ENCODE measurements around the gene MUC22.
A peak's percentile ranks its signal among the peaks of the same experiment; 100 is the strongest.

The MUC22 gene

GRCh38 chr6:31010393-31011060 is at the start of gene MUC22:
MUC22 (plus strand) TSS chr6:31010474; CDS start chr6:31010707, 233 bp downstream.
- peak; percentile 55 for DNase-seq

- DNase-seq, result peak; percentile 45
Observed at GRCh38 chr6:30960907-30961673, 49.2 kb upstream of the MUC22 start.

GRCh38 chr6:30962716-30963115 is 47.6 kb upstream of the MUC22 start:
- DNase-seq, result no peak

GRCh38 chr6:30963641-30964040 is 46.6 kb upstream of the MUC22 start:
- DNase-seq, result no peak

DNA sequence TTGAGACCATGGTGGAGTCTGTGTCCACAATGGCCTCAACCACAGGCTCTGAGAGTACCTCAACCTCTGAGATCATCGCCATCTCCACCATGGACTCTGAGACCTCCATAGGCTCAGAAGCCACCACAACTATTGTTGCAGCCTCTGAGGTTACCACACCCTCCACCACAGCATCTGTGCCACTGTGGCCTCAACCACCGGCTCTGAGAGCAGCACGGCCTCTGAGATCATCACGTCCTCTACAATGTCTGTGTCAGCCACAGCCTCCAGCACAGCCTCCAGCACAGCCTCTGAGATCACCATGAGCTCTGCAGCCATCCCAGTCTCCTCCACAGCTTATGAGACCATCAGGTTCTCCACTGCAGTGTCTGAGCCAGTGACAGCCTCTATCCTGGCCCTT is 46.2 kb upstream of the MUC22 start:
- no peak for DNase-seq

DNA sequence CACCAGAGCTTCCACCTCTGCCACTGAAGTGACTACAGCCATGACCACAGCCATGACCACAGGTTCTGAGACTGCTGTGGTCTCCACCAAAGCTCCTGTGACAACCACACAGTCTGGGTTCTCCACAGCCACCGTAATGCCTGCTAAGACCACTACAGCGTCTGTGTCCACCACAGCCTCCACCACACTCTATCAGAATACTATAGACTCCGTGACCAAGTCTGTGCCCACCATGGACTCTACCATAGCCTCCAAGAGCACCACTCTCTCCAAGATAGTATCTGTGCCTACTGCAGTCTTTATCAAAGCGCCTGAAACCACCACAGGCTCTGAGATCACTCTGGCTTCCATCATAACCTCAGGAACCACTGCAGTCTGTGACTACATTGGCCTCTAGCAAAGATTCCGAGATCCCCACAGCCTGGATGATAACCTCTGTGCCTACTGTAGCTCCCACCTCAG is 45.1 kb upstream of the MUC22 start:
- DNase-seq, result no peak

DNA sequence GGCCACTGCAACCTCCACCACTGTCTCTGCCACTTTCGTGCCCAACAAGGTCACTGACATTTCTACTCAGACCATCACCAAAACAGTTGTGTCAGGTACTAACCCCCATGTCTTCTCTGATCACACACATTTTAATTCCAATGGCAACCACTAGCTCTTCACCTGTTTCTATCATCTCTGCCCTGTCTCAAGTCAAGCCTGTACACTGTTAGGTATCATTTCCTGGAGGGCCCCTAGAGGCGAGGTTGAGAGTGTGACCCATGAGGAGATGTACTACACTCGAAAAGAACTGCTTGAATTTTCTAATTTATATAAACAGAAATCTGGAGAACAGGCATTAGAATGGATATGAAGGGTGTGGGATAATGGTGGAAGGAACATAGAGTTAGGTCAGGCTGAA is 44.1 kb upstream of the MUC22 start:
- DNase-seq, result no peak

DNA sequence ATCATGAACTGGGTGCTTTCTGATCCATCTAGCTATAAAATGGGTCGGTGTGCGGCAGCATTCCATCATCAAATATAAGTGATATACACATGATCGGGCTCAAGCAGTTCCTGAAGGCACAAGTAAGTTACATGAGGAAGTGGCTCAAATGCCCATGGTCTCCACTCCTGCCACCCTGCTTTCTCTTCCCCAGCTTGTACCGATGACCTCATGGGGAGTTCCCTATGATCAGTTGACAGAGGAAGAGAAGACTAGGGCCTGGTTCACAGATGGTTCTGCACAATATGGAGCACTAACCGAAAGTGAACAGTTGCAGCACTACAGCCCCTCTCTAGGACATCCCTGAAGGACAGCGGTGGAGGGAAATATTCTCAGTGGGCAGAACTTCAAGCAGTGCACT is 41.1 kb upstream of the MUC22 start:
- DNase-seq, result peak; percentile 88

- no peak for DNase-seq
Observed at GRCh38 chr6:30970946-30971345, 39.3 kb upstream of the MUC22 start.

DNA sequence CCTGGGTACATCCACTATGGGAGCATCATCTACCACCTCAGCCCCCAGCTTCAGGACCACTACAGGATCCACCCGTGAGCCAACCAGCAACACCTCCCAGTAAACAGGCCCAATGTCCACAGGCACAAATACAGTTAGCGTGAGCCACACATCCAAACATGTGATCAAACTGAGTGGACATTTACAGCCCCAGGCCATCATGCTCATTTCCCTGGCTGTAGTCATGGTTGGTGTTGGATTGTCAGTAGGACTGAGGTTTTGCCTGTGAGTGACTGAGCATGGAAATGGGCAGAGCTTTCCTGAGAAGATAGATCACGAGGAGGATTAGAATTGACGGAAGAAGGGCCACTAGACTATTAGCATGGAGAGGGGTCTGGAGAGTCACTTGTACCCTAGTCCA is 37.5 kb upstream of the MUC22 start:
- DNase-seq, result no peak

- no peak for DNase-seq
Observed at GRCh38 chr6:30974490-30975252, 35.6 kb upstream of the MUC22 start.

GRCh38 chr6:30979141-30979540 is 31.1 kb upstream of the MUC22 start:
- DNase-seq, result no peak

GRCh38 chr6:30979690-30980089 is 30.6 kb upstream of the MUC22 start:
- DNase-seq, result no peak

DNA sequence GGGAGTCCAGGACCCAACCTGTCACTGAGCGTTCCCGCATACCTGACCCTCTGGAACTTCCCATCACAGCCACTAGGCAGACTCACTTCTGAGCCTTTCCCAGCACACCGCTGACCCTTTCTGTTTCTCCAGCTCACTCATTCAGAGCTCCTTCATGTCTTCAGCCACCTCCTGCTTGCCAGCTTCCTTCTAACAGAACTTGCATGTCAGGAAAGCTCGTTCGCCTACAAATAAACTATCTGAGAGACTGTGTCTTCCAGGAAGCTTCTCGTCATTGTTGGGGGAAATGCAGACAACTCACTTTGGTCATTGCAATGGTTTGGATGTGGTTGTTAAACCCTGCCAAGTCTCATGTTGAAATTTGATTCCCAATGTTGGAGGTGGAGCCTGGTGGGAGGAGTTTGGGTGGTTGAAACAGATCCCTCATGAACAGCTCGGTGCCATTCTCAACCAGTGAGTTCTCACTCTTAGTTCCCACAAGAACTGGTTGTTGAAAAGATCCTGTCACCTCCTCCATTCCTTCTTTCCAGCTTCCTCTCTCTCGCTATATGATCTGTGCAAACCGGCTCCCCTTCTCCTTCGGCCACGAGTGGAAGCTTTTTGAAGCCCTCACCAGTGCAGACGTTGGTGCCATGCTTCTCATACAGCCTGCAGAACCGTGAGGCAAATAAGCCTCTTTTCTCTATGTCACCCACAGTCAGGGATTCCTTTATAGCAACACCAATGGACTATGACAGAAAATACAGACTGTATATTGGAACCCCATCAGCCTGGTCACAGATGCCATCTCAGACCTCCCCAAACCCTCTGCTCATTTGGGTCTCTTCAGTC is 28.1 kb upstream of the MUC22 start:
- no peak for DNase-seq

DNA sequence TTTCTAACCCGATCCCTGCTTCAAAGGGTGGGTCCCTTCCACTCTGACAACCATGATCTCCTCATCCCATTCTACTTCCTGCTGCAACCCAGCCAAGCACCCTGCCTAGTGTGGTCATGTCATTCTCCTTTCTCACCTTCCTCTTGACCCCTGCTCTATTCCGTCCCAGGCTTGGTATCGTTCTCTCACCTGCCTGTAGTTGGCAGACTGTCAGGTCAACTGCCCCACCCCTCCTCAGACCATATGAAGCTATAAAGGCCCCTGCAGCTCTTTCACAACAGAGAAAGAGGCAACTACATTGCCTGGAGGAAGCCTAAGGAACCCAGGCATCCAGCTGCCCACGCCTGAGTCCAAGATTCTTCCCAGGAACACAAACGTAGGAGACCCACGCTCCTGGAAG is 26.8 kb upstream of the MUC22 start, which contains the start of gene MUC21:
MUC21 (plus strand) TSS at position 280 of the 400 bp plus-strand sequence. CDS start 241 bp downstream, outside the sequence.
- DNase-seq, result no peak

DNA sequence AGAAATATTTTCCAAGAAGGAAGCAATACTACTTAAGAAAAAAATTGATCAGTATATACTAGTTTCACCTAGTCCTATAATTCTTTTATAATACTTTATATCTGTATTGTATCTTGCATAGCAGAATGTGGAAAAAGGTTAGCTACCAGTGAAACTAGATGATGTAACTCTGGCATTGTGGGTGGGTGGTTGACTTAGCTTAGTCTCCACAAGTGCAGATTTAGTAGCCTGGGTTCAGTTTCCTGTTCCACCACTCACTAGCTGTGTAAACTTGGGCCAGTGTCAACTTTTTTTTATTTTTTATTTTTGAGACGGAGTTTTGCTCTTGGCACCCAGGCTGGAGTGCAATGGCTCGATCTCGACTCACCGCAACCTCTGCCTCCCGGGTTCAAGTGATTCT is 24.8 kb upstream of the MUC22 start:
- DNase-seq, result peak; percentile 62

DNA sequence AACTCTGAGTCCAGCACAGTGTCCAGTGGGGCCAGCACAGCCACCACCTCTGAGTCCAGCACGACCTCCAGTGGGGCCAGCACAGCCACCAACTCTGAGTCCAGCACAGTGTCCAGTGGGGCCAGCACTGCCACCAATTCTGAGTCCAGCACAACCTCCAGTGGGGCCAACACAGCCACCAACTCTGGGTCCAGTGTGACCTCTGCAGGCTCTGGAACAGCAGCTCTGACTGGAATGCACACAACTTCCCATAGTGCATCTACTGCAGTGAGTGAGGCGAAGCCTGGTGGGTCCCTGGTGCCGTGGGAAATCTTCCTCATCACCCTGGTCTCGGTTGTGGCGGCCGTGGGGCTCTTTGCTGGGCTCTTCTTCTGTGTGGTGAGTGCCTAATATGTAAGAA is 23.0 kb upstream of the MUC22 start:
- no peak for DNase-seq

- DNase-seq, result no peak
Observed at GRCh38 chr6:30988209-30988825, 22.0 kb upstream of the MUC22 start.

DNA sequence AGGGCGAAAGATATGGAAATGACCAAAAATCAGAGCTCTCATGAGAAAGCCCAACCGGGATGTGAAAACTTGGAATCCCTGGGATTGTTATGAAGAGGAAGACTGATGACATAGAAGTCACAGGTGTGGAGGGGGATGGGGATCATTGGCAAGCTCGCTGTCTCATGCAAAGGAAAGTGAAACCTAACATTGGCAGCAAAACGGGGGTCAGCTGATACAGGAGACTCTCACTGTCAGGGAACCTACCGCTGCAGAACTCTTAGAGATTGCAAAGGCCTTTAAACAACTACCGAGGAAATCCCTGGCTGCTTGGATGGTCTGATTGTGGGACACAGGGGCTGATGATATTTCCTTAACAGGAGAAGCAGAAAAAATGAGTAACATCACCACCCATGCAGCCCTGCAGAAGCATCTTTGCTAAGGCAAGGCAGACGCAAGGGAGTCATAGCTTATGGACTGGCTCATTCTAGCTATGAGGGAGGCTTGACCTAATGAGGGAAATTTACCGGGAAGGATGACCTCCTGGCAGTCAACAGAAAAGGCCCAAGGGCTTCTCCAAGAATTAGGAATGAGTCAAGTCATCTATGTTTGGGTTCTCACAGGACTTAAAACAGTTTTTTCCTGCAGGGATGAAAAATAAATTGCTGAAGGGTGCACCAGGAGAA is 19.7 kb upstream of the MUC22 start:
- peak; percentile 16 for DNase-seq

GRCh38 chr6:30991891-30992290 is 18.4 kb upstream of the MUC22 start:
- DNase-seq, result peak; percentile 13

DNA sequence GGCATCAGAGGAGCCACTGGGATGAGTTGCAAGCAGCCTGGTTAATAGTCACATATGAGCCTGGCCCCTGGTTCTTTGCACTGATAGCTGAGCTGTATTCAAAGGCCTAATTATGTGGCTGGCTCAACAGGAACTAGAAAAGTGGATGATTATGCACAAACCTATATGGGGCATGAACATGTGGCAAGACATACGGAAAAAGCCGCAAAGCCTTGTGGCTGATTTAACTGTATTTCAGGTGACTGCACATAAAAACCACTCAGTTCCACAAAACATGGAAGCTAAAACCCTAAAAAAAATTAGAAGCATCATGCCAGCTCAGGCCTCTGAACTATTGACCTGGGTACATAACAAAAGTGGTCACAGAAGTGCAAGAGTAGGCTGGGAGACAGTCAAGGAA is 13.0 kb upstream of the MUC22 start:
- no peak for DNase-seq

DNA sequence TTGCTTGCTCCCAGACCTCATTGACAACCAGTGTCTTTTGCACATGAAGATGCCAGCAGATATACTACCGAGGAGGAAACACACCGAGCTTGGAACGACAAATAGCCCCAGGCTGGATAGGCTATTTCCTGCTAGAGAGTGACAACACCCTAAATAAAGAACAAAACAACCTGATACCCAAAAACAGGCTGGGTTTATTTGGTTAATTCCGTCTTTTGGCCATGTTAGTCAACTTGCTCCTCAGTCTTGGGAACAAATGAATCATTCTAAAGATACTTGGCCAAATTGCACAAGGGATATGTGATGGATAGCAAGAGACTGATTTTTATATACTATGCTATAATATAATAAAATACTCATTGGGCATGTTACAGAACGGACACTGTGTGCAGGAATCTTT is 11.5 kb upstream of the MUC22 start:
- DNase-seq, result no peak

Data from inflammatory macrophage treated with lipopolysaccharide for 4 hours (primary cell).